Stimulated activated CD8-positive, alpha-beta memory T cell treated with anti-CD3 and anti-CD28 coated beads, Interleukin-4, amount 100 ng/mL, for 24 hours (primary cell): ENCODE measurements around the gene LRRC4C.

ENCODE experiments used
- DNase-seq: peaks from one replicate; pipeline ENCODE4 v3.0.0-alpha.2; 2020; ENCODE audit warnings: low read depth

Gene LRRC4C

GRCh38 chr11:41116970-41117369 lies 342.5 kb downstream of the LRRC4C start:
- no peak for DNase-seq

GRCh38 chr11:41115066-41115465 lies 344.4 kb downstream of the LRRC4C start:
- no peak for DNase-seq

GRCh38 chr11:41113160-41113559 lies 346.3 kb downstream of the LRRC4C start:
- DNase-seq = no peak

DNA sequence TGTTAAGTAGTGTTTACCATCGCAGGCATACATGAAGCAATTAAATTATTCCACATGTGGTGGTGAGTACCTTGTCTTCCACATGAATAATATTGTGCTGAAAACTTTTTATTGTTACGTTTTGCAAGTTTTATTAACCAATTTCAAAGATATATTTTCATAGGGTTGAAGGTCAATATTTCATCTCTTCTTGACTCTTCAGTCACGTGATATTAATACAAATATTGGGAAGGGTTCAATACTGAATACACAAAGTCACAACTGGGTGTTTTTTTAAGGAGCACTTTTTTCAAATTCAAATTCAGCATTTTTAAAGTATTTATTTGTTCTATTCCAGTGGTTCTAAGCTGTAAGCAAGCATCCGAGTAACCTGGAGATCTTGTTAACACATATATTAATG lies 348.9 kb downstream of the LRRC4C start:
- DNase-seq = no peak

- no peak for DNase-seq
Observed at GRCh38 chr11:41102471-41102870, 357.0 kb downstream of the LRRC4C start.

DNA sequence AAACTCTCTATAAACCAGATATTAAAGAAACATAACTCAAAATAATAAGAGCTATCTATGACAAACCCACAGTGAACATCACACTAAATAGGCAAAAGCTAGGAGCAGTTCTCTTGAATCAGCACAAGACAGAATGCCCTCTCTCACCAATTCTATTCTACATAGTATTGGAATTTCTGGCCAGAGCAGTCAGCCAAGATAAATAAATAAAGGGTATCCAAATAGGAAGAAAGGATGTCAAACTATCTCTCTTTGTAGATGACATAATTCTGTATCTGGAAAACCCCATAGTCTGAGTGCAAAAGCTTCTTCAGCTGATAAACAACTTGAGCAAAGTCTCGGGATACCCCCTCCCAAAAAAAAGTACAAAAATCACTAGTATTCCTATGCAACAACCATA lies 359.8 kb downstream of the LRRC4C start:
- DNase-seq = no peak

GRCh38 chr11:41085123-41085522 lies 374.3 kb downstream of the LRRC4C start:
- DNase-seq = no peak

GRCh38 chr11:41081756-41082285 lies 377.6 kb downstream of the LRRC4C start:
- no peak for DNase-seq

GRCh38 chr11:41074318-41074717 lies 385.1 kb downstream of the LRRC4C start:
- no peak for DNase-seq

DNA sequence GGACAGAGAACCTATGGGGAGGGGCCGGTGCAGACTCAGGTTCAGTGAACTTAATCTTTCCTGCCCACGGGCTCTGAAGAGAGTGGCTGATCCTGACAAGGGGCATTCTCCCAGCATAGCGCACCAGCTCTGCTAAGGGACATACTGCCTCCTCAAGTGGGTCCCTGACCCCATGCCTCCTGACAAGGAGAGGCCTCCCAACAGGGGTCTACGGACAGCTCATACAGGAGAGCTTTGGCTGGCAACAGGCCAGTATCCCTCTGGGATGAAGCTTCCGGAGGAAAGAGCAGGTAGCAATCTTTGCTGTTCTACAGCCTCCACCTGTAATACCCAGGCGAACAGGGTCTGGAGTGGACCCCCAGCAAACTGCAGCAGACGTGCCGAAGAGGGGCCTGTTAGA lies 394.0 kb downstream of the LRRC4C start:
- DNase-seq = no peak

- no peak for DNase-seq
Observed at GRCh38 chr11:41058138-41058537, 401.3 kb downstream of the LRRC4C start.

DNA sequence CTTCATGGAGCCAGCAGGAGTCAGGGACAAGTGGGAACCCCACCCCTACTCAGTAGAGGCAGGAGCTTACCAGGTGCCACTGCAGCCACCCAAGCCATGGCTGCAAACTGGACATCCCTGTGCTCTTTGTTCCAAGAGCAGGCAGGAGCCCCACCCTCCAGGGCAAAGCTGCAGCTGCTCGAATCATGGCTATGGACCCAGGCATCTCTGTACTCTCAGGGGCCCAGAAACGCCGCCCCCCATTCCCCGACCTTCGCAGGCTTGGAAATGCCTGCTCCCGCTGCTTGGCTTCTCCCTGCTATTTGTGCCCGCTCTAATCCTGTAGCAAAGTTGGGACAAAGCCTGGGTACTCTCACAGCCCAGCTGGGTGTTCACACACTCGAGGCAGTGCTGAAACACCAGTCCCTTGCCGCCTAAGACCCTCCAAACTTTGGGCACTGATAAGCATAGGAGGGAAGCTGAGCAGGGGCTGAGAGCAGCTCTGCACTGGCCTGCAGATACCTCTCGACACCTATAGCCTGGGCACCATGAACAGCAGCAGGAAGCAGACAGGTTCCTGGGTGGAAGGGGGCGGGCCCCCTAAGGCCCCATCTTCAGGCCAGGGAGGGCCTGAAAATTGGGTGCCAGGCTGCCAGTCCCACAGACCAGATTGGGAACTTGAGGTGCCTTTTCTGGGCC lies 402.4 kb downstream of the LRRC4C start:
- no peak for DNase-seq

GRCh38 chr11:41053894-41054293 lies 405.6 kb downstream of the LRRC4C start:
- no peak for DNase-seq

GRCh38 chr11:41051919-41052635 lies 407.4 kb downstream of the LRRC4C start:
- DNase-seq = no peak

- DNase-seq = no peak
Observed at GRCh38 chr11:41050791-41051190, 408.7 kb downstream of the LRRC4C start.

DNA sequence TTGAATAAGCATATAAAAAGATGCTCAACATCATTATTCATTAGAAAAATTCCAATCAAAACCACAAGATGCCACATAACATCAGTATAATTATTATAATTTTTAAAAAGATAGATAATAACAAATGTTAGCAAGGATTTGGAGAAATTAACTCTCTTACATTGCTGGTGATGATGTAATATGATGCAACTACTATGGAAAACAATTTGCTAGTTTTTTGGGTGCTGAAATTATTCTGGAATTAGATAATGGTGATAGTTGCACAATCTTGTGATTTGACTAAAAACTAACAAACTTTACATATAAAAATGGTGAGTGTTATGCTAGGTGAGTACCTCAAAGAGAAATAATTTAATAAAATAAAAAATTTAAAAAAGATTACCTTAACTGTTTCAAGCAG lies 412.2 kb downstream of the LRRC4C start:
- no peak for DNase-seq

DNA sequence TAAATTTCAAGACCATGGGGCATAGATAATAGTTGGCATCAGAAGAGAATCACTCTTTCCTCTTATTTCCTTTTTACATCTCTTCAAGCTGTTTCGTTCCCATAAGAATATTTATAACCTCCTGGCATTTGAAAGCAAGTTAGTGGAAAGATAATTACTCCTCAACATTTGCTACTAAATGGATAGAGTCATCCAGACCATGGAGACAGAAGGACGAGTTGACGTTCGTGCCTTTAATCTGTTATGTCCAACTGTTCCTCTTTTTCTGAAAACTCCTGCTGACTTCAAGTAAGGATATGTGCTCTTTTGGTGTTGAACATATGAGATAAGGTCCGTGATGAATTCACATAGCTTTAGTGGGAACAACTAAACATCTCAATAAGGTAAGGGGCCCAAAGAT lies 414.2 kb downstream of the LRRC4C start:
- DNase-seq = no peak

GRCh38 chr11:41044747-41045146 lies 414.7 kb downstream of the LRRC4C start:
- DNase-seq = no peak

DNA sequence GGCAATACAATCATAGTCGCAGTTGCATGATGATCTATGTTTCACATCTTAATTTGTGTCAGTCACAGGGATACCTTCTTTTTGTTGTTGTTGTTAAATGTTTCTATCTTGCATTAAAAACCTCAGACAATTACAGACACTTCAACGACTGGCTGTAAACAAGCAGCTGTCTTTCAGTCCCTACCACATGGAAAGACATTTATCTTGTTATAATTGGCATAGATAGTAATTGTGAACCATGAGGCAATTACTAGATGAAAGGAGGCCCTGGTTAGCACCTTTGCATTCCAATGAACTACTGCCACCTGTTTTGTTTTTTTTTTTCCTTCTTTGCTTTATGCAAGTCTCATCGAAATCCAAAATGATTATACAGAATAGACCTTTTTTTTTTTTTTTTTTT lies 416.8 kb downstream of the LRRC4C start:
- no peak for DNase-seq

DNA sequence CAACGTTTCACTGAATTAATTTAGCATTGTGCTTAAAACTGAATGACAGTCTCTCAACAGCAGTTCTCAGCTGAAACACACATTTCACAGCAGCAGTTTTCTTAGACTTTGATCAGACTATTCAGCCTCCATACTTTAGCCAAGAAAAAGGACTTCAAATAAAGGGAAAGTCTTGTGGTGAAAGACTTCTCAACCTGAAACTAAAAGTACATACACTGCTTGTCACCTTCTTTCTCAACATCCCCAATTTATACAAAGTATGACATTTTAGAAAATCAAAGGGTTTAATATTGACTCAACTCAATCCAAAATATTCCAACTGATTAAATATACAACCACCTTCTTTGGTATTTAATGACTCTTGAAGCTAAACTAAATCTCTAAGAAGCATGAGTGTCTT lies 419.0 kb downstream of the LRRC4C start:
- DNase-seq = no peak

GRCh38 chr11:41039592-41039991 lies 419.9 kb downstream of the LRRC4C start:
- no peak for DNase-seq

GRCh38 chr11:41031551-41032060 lies 427.8 kb downstream of the LRRC4C start:
- DNase-seq = no peak

DNA sequence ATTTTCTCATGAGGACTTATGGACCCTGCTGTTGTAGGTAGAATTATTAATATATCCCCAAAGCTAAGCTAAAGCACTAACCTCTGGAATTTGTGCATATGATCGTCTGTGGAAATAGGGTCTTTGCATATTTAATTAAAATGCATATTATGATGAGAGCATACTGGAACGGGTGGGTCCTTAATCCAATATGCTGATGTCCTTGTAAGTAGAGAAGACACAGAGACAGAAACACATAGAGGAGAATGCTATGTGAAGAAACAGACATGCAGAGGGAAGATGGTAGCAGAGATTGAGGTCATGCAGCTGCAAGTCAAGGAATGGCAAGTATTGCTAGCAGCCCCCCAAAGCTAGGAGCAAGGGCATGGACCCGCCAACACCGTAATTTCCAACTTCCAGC lies 439.2 kb downstream of the LRRC4C start:
- no peak for DNase-seq
